HCT116 (cell line): Measurements from ENCODE around the gene PROSER3. TPM values are rescaled to one million over a fixed set of nuclear protein-coding genes. Genes with fewer than 3 reads are reported as not detected.
A peak's percentile ranks its signal among the peaks of the same experiment; 100 is the strongest.

Source experiments
- ATAC-seq: fragments of 200-7000 bp; cut with Tn5 transposase; 2 replicates; pipeline ENCODE4 v1.9.1; 2020; ENCODE audit warnings: mild to moderate bottlenecking, moderate library complexity
- Bru-seq: library from RNA; stranded (reverse); fragments of 400-500 nt; gene quantifications from one replicate; lab custom pipeline; 2021; lab: Mats Ljungman, UMichigan
- BruChase-seq, 2 experiments: library from RNA; stranded (reverse); fragments of 400-500 nt; gene quantifications; one replicate each; lab custom pipeline; 2021; lab: Mats Ljungman, UMichigan
- BruUV-seq: library from RNA; stranded (reverse); fragments of 400-500 nt; replicated peaks from 2 replicates; lab custom pipeline; 2021; lab: Mats Ljungman, UMichigan
- CTCF ChIA-PET: fragments of 300-600 bp; sonication (Branson Sonifier 250); formaldehyde crosslinking; loops from one replicate; lab custom pipeline; 2021; ENCODE audit warnings: antibody characterized with exemption; lab: Charles Lee
- POLR2A ChIA-PET: fragments of 300-600, 350-600 bp; sonication (Branson Sonifier 250); formaldehyde crosslinking; loops from one replicate; lab custom pipeline; 2021; ENCODE audit warnings: antibody characterized with exemption; lab: Charles Lee
- RAD21 ChIA-PET, 2 experiments: fragments of 300-600 bp; sonication (Branson Sonifier 250); formaldehyde crosslinking; loops; one replicate each; lab custom pipeline; 2023; ENCODE audit warnings: low total read pairs in 2 of 2; ENCODE audit not compliant: uncharacterized antibody in 2 of 2, unreplicated experiment in 2 of 2, low non-redundant PET in 1 of 2; lab: Charles Lee
- DNase-seq: peaks from one replicate; pipeline ENCODE4 v3.0.0-alpha.2; 2010; ENCODE audit warnings: low read depth, low spot score
- H2AFZ ChIP-seq: fragments of 200-600 bp; shearing (Covaris generic), sonication (generic); 2 replicates; pipeline ENCODE4 v1.6.1; 2017; ENCODE audit warnings: low read depth, mixed run types, mixed read lengths, antibody characterized with exemption, low read length; ENCODE audit not compliant: poor library complexity, severe bottlenecking
- H3K27ac ChIP-seq: 2 replicates; pipeline ENCODE4 v1.5.1; 2012; ENCODE audit warnings: low read depth, low read length
- H3K27me3 ChIP-seq: fragments of 200-600 bp; sonication (generic); 2 replicates; pipeline ENCODE4 v1.6.1; 2016; ENCODE audit warnings: mixed run types, low read length, mixed read lengths; ENCODE audit not compliant: insufficient read depth
- H3K36me3 ChIP-seq, 2 experiments: fragments of 200-500 bp in 1 of 2; fragments of 200-600 bp in 1 of 2; sonication (Bioruptor generic) in 1 of 2; sonication (generic) in 1 of 2; 2 replicates each; pipeline versions ENCODE4 v1.5.1 to v1.6.1; 2014 to 2016; ENCODE audit warnings: low read length in 2 of 2, inconsistent platforms in 1 of 2, mixed read lengths in 1 of 2, mixed run types in 1 of 2; ENCODE audit not compliant: insufficient read depth in 2 of 2, control insufficient read depth in 1 of 2
- H3K4me1 ChIP-seq, 2 experiments: fragments of 200-600 bp in 1 of 2; sonication (generic) in 1 of 2; 2 replicates each; pipeline versions ENCODE4 v1.5.1 to v1.6.1; 2012 to 2017; ENCODE audit warnings: low read length in 2 of 2, inconsistent platforms in 1 of 2, mild to moderate bottlenecking in 1 of 2, mixed read lengths in 1 of 2, mixed run types in 1 of 2, moderate library complexity in 1 of 2; ENCODE audit not compliant: insufficient read depth in 2 of 2, control insufficient read depth in 1 of 2
- H3K4me2 ChIP-seq: fragments of 200-600 bp; sonication (generic); 2 replicates; pipeline ENCODE4 v1.6.1; 2017; ENCODE audit warnings: mixed run types, low read length, mixed read lengths
- H3K4me3 ChIP-seq, 2 experiments: fragments of 200-600 bp in 1 of 2; sonication (generic) in 1 of 2; replicated peaks in 1 of 2; 2 replicates each; pipeline ENCODE4 v1.5.1; 2011 to 2016; ENCODE audit warnings: low read length in 2 of 2, control low read depth in 1 of 2, low read depth in 1 of 2, mild to moderate bottlenecking in 1 of 2, mixed read lengths in 1 of 2, mixed run types in 1 of 2
- H3K79me2 ChIP-seq: fragments of 200-600 bp; sonication (generic); 2 replicates; pipeline ENCODE4 v1.6.1; 2017; ENCODE audit warnings: mild to moderate bottlenecking, mixed run types, low read length, moderate library complexity, mixed read lengths; ENCODE audit not compliant: insufficient read depth
- H3K9ac ChIP-seq: fragments of 200-600 bp; sonication (generic); 2 replicates; pipeline ENCODE4 v1.6.1; 2016; ENCODE audit warnings: low read length, mixed read lengths
- H3K9me2 ChIP-seq: fragments of 200-600 bp; sonication (generic), shearing (Covaris generic); 2 replicates; pipeline ENCODE4 v1.6.1; 2017; ENCODE audit warnings: mixed run types, mild to moderate bottlenecking, moderate library complexity; ENCODE audit not compliant: insufficient read depth
- H3K9me3 ChIP-seq, 2 experiments: fragments of 200-500 bp in 1 of 2; fragments of 200-600 bp in 1 of 2; sonication (Bioruptor generic) in 1 of 2; sonication (generic) in 1 of 2; 2 replicates each; pipeline ENCODE4 v1.6.1; 2014 to 2017; ENCODE audit warnings: low read length in 2 of 2, mixed read lengths in 2 of 2, inconsistent platforms in 1 of 2, low read depth in 1 of 2, mild to moderate bottlenecking in 1 of 2, mixed run types in 1 of 2, moderate library complexity in 1 of 2; ENCODE audit not compliant: control insufficient read depth in 1 of 2, insufficient read depth in 1 of 2
- H4K20me1 ChIP-seq: fragments of 200-600 bp; sonication (generic), shearing (Covaris generic); 2 replicates; pipeline ENCODE4 v1.6.1; 2017; ENCODE audit warnings: mixed run types, mild to moderate bottlenecking, moderate library complexity; ENCODE audit not compliant: insufficient read depth
- CBX3 ChIP-seq: IDR thresholded peaks from 2 replicates; pipeline ENCODE4 v1.6.1; 2012; ENCODE audit warnings: low read depth
- CEBPB ChIP-seq: IDR thresholded peaks from 2 replicates; pipeline ENCODE4 v1.6.1; 2012; ENCODE audit warnings: low read depth
- EGR1 ChIP-seq: IDR thresholded peaks from 2 replicates; pipeline ENCODE4 v1.6.1; 2012; ENCODE audit warnings: low read depth
- FOSL1 ChIP-seq: IDR thresholded peaks from 2 replicates; pipeline ENCODE4 v1.6.1; 2012; ENCODE audit warnings: low read depth
- POLR2A ChIP-seq: IDR thresholded peaks from 2 replicates; pipeline ENCODE4 v1.7.0; 2011; ENCODE audit warnings: borderline replicate concordance; ENCODE audit not compliant: insufficient read depth, insufficient read length; ENCODE audit errors: extremely low read depth
- POLR2AphosphoS5 ChIP-seq: IDR thresholded peaks from 2 replicates; pipeline ENCODE4 v1.6.1; 2011; ENCODE audit warnings: mild to moderate bottlenecking, low read depth, low read length, moderate library complexity
- SIN3A ChIP-seq: IDR thresholded peaks from 2 replicates; pipeline ENCODE4 v1.6.1; 2012; ENCODE audit warnings: low read depth
- SP1 ChIP-seq: IDR thresholded peaks from 2 replicates; pipeline ENCODE4 v1.6.1; 2012; ENCODE audit warnings: low read depth
- TCF7L2 ChIP-seq: IDR thresholded peaks from 2 replicates; pipeline ENCODE4 v1.7.0; 2011; ENCODE audit warnings: borderline replicate concordance, inconsistent platforms; ENCODE audit not compliant: insufficient read depth, insufficient read length; ENCODE audit errors: extremely low read depth
- YY1 ChIP-seq: IDR thresholded peaks from 2 replicates; pipeline ENCODE4 v1.6.1; 2011; ENCODE audit warnings: low read length, low read depth, moderate library complexity, mild to moderate bottlenecking; ENCODE audit not compliant: insufficient replicate concordance; ENCODE audit errors: extremely low read depth
- ZFX ChIP-seq: fragments of 450-650 bp; IDR thresholded peaks from 2 replicates; pipeline ENCODE4 v1.6.1; 2017
- intact Hi-C: fragments of 100-400 bp; cut with micrococcal nuclease; formaldehyde crosslinking; loops from 2 replicates; pipeline ENCODE4 v1.10.0; 2022
- long read RNA-seq: library from polyadenylated mRNA; unstranded; transcript quantifications from one replicate; pipeline ENCODE4 v2.0.0, GENCODE V29; 2021; ENCODE audit not compliant: unreplicated experiment
- polyA plus RNA-seq: library from polyadenylated mRNA; unstranded; fragments of >200 nt; gene quantifications from 2 replicates; pipeline ENCODE4 v1.2.1, GENCODE V29; 2012; ENCODE audit warnings: missing spikeins
- total RNA-seq: library from RNA; stranded (reverse); gene quantifications from one replicate; pipeline ENCODE4 v1.2.1, GENCODE V29; 2021; ENCODE audit not compliant: unreplicated experiment
- TF ChIP-seq, protein P1 (sequence below): IDR thresholded peaks from 2 replicates; pipeline ENCODE4 v1.6.1; 2012

PROSER3 gene
- 42.5 TPM for total RNA-seq
- polyA plus RNA-seq = 21.6 and 25.2 TPM in 2 replicates
- Bru-seq, nascent RNA = percentile 75 among the genes with signal in this experiment
- BruChase-seq, experiment 1, labeled RNA remaining after a 6-hour chase = percentile 81 among the genes with signal in this experiment
- BruChase-seq, experiment 2, labeled RNA remaining after a 2-hour chase = percentile 78 among the genes with signal in this experiment
- long read RNA-seq, partial matches to known transcripts = 0 of 2 reads
- long read RNA-seq, other reads (novel, unspliced or antisense) = 1 of 2 reads

DNA sequence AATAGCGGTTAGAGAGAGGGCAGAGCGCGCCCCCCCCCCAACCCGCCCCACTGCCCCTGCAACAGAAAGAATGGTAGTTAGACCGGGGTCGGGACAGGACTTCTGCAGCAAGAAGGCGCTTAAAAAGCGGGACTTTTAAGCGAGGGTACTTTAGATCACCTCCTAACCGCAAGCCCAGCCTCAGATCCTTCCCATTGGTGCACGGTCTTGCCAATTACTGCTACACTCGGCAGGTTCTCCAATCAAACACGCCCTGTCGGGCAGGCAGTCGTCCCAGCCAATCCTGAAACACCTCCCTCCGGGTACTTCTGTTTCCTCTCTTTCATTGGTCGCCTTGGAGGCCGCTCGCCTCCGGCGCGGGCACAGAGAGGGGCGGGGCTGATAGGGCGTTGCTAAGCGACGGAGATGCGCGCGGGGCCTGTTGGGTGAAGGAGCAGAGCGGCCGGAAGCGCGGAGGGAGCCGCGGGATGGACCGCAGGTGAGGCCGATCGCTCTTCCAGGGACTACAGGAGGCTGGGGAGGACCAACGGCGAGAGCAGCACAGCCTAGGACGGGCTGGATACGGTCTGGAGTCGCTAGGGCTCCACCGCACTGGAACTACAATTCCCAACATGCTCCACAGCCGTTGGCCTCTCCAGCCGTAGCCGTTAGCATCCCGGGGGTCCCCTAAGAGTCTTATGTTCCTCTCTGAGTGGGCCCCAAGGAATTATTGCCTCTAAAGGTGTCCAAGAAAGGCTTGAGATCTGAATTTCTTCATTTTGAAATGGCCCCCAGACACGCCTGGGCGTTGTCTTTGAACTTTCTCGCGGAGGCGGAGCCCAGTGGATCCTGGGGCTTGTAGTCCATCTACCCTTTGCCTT, at the start of gene PROSER3:
Gene PROSER3, plus strand, starts transcription at position 428 of the 860 bp plus-strand sequence. Its CDS starts 40 bp downstream, at position 468.
- Histone ChIP-seq H4K20me1 (no peaks in the 10 kb centered on the region), H3K27ac (peak within 1 kb of the TSS; percentile 75), H3K9me3 (no peaks in the 10 kb centered on the region), H3K4me2 (peak within 1 kb of the TSS; percentile 83), H3K27me3 (no peaks in the 10 kb centered on the region), H3K9me2 (no peaks in the 10 kb centered on the region), H3K79me2 (peaks cover 17% of the 10 kb centered on the region), H3K4me3 (peak within 1 kb of the TSS; percentile 92 to 96), H3K4me1 (peaks cover 14 to 25% of the 10 kb centered on the region in 2 experiments), H2AFZ (peak within 1 kb of the TSS; percentile 18), H3K9ac (peak within 1 kb of the TSS; percentile 92), H3K36me3 (peaks cover 4 to 12% of the 10 kb centered on the region in 2 experiments; a peak in 3 of 4 replicates)
- RAD21 ChIA-PET = interaction anchor here in 1 of 2 experiments (0.6 kb wide), 1 partner anchor 10 kb away, joined by 6 read pairs; no protein-coding TSS in a partner anchor
- POLR2A ChIA-PET = interaction anchor here (0.9 to 2.3 kb wide), 3 partner anchors 9 to 13 kb away, joined by 3 to 20 read pairs (median 4); partner anchors contain the start of genes LIN37, PSENEN and U2AF1L4
- ATAC-seq (peak; percentile 97), DNase-seq (peak; percentile 99)
- TSS peak; percentile 77 for BruUV-seq
- CTCF ChIA-PET = interaction anchor here (1.0 kb wide), 1 partner anchor 10 kb away, joined by 5 read pairs; the partner anchor contains the start of gene LIN37
- no peak for TF ChIP-seq FOSL1
- TF ChIP-seq TCF7L2 = peak; percentile 93
- peak; percentile 56 for TF ChIP-seq POLR2A
- peak; percentile 76 for TF ChIP-seq YY1
- TF ChIP-seq CEBPB = no peak
- peak; percentile 74 for TF ChIP-seq POLR2AphosphoS5
- peak; percentile 96 for TF ChIP-seq EGR1
- no peak for TF ChIP-seq CBX3
- peak; percentile 99 for TF ChIP-seq SP1
- peak; percentile 21; the same call in 1 of the 2 replicates for TF ChIP-seq ZFX
- TF ChIP-seq, protein P1, sequence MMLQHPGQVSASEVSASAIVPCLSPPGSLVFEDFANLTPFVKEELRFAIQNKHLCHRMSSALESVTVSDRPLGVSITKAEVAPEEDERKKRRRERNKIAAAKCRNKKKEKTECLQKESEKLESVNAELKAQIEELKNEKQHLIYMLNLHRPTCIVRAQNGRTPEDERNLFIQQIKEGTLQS = no peak
- TF ChIP-seq SIN3A = no peak
- intact Hi-C loops = no loop called here
